NCI-H2196 (cell line): Measurements from ENCODE around the gene RABGAP1L.
"Not testable (repeated sequence)": the region's sequence is repeated elsewhere in the genome, so short reads cannot be mapped to it uniquely, and the experiment has no call there.

Source experiments
- DNase-seq: peaks from one replicate; lab custom pipeline; 2025; ENCODE audit not compliant: unreplicated experiment; lab: John Stamatoyannopoulos, UW

Gene RABGAP1L

GRCh38 chr1:174159252-174160108 lies at the start of gene RABGAP1L:
TSS of gene RABGAP1L (plus strand) at chr1:174159520.
- peak; percentile 95 for DNase-seq

- no peak for DNase-seq
Observed at GRCh38 chr1:174110053-174110452, 49.3 kb upstream of the RABGAP1L start.

GRCh38 chr1:174112489-174113162 lies 46.7 kb upstream of the RABGAP1L start:
- DNase-seq, result no peak

- DNase-seq, result no peak
Observed at GRCh38 chr1:174114106-174114505, 45.2 kb upstream of the RABGAP1L start.

- DNase-seq, result peak; percentile 35
Observed at GRCh38 chr1:174114788-174115448, 44.4 kb upstream of the RABGAP1L start.

- DNase-seq, result no peak
Observed at GRCh38 chr1:174116042-174116441, 43.3 kb upstream of the RABGAP1L start.

GRCh38 chr1:174118751-174119150 lies 40.6 kb upstream of the RABGAP1L start:
- no peak for DNase-seq

GRCh38 chr1:174122318-174122717 lies 37.0 kb upstream of the RABGAP1L start:
- DNase-seq, result not testable (repeated sequence)

GRCh38 chr1:174123843-174124242 lies 35.5 kb upstream of the RABGAP1L start:
- DNase-seq, result no peak

GRCh38 chr1:174127176-174127575 lies 32.1 kb upstream of the RABGAP1L start:
- DNase-seq, result not testable (repeated sequence)

- DNase-seq, result no peak
Observed at GRCh38 chr1:174131032-174131638, 28.2 kb upstream of the RABGAP1L start.

- no peak for DNase-seq
Observed at GRCh38 chr1:174134003-174134659, 25.2 kb upstream of the RABGAP1L start.

- no peak for DNase-seq
Observed at GRCh38 chr1:174135211-174135610, 24.1 kb upstream of the RABGAP1L start.

- no peak for DNase-seq
Observed at GRCh38 chr1:174136714-174137113, 22.6 kb upstream of the RABGAP1L start.

- DNase-seq, result no peak
Observed at GRCh38 chr1:174142836-174143235, 16.5 kb upstream of the RABGAP1L start.

GRCh38 chr1:174143727-174144396 lies 15.5 kb upstream of the RABGAP1L start:
- DNase-seq, result not testable (repeated sequence)

- DNase-seq, result not testable (repeated sequence)
Observed at GRCh38 chr1:174144397-174144783, 14.9 kb upstream of the RABGAP1L start.

GRCh38 chr1:174149216-174149615 lies 10.1 kb upstream of the RABGAP1L start:
- DNase-seq, result no peak

- no peak for DNase-seq
Observed at GRCh38 chr1:174150499-174150898, 8.8 kb upstream of the RABGAP1L start.

- DNase-seq, result no peak
Observed at GRCh38 chr1:174152427-174152826, 6.9 kb upstream of the RABGAP1L start.
